KMS-11 (cell line): ENCODE measurements around the gene TPST1.
"Not testable (repeated sequence)": the region's sequence is repeated elsewhere in the genome, so short reads cannot be mapped to it uniquely, and the experiment has no call there.

Experiments
- H2AFZ ChIP-seq: fragments of 200-600 bp; sonication (generic); 2 replicates; pipeline ENCODE4 v1.6.1; 2016; ENCODE audit warnings: antibody characterized with exemption, mixed run types, low read depth
- H3K27ac ChIP-seq: fragments of 200-600 bp; sonication (generic); 2 replicates; pipeline ENCODE4 v1.6.1; 2016; ENCODE audit warnings: mild to moderate bottlenecking, mixed run types
- H3K27me3 ChIP-seq: fragments of 200-600 bp; sonication (generic); 2 replicates; pipeline ENCODE4 v1.6.1; 2017; ENCODE audit warnings: mild to moderate bottlenecking, low read depth, mixed run types, moderate library complexity; ENCODE audit not compliant: insufficient read depth
- H3K36me3 ChIP-seq: fragments of 200-600 bp; sonication (generic); 2 replicates; pipeline ENCODE4 v1.6.1; 2017; ENCODE audit warnings: mild to moderate bottlenecking, mixed run types; ENCODE audit not compliant: insufficient read depth
- H3K4me1 ChIP-seq: fragments of 200-600 bp; sonication (generic); 2 replicates; pipeline ENCODE4 v1.6.1; 2016; ENCODE audit warnings: mild to moderate bottlenecking, low read depth, mixed run types; ENCODE audit not compliant: poor library complexity, severe bottlenecking
- H3K4me2 ChIP-seq: fragments of 200-600 bp; sonication (generic); 2 replicates; pipeline ENCODE4 v1.7.0; 2016; ENCODE audit warnings: mild to moderate bottlenecking, mixed run types
- H3K4me3 ChIP-seq: fragments of 200-600 bp; sonication (generic); IDR thresholded peaks from 2 replicates; pipeline ENCODE4 v1.6.1; 2017; ENCODE audit warnings: low read depth, low read length, mixed read lengths; ENCODE audit not compliant: insufficient read depth
- H3K79me2 ChIP-seq: fragments of 200-600 bp; sonication (generic); 2 replicates; pipeline ENCODE4 v1.6.1; 2016; ENCODE audit warnings: low read depth, mixed run types; ENCODE audit not compliant: insufficient read depth
- H3K9ac ChIP-seq: fragments of 200-600 bp; sonication (generic); 2 replicates; pipeline ENCODE4 v1.6.1; 2016; ENCODE audit warnings: mild to moderate bottlenecking, mixed run types
- H4K20me1 ChIP-seq: fragments of 200-600 bp; sonication (generic); 2 replicates; pipeline ENCODE4 v1.6.1; 2016; ENCODE audit warnings: mild to moderate bottlenecking, mixed run types; ENCODE audit not compliant: insufficient read depth
- CTCF ChIP-seq: fragments of 200-600 bp; sonication (generic); conservative IDR thresholded peaks from 2 replicates; pipeline ENCODE4 v1.6.1; 2017; ENCODE audit warnings: low read depth, mild to moderate bottlenecking, antibody characterized with exemption, low read length, moderate library complexity, mixed read lengths

Gene TPST1

DNA sequence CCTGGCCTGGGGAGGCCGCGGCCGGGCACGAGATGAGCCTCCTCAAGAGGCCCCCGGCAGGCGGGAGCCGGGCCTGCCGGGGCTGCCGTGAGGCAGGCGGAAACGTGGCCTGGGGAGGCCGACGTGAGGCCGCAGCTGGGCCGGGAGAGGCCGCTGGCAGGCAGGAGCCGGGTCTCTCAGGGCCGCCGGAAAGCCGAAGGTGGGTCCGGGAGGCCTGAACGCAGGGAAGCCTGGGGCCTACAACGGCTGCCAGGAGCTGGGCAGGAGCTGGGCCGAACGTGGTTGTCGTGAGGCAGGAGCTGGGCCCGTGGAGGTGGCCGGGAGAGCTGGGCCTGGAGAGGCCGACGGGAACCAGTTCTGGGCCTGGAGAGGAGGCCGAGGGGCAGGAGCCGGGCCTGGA, 171.9 kb downstream of the TPST1 start:
- Histone ChIP-seq H3K27ac (no peak overlapping the region), H3K4me1 (no peaks in the 10 kb centered on the region), H3K4me2 (no peak overlapping the region), H4K20me1 (no peaks in the 10 kb centered on the region), H3K4me3 (no peak overlapping the region), H3K9ac (no peak overlapping the region), H3K27me3 (no peaks in the 10 kb centered on the region), H3K36me3 (no peaks in the 10 kb centered on the region), H3K79me2 (no peaks in the 10 kb centered on the region), H2AFZ (no peak overlapping the region)
- no peak for TF ChIP-seq CTCF

GRCh38 chr7:66377714-66378113, 172.6 kb downstream of the TPST1 start:
- Histone ChIP-seq H4K20me1 (no peaks in the 10 kb centered on the region), H3K4me1 (no peaks in the 10 kb centered on the region), H3K4me3 (no peak overlapping the region), H3K4me2 (no peak overlapping the region), H3K27me3 (no peaks in the 10 kb centered on the region), H3K9ac (no peak overlapping the region), H3K36me3 (no peaks in the 10 kb centered on the region), H3K79me2 (no peaks in the 10 kb centered on the region), H3K27ac (no peak overlapping the region), H2AFZ (no peak overlapping the region)
- no peak for TF ChIP-seq CTCF

- H3K9ac ChIP-seq: no peak overlapping the region
- H3K4me3 ChIP-seq: no peak overlapping the region
- no peak overlapping the region for H2AFZ ChIP-seq
- H3K27ac ChIP-seq: no peak overlapping the region
- TF ChIP-seq CTCF: no peak
- H3K4me2 ChIP-seq: no peak overlapping the region
- no peaks in the 10 kb centered on the region for H3K4me1 ChIP-seq
- no peaks in the 10 kb centered on the region for H3K79me2 ChIP-seq
- H3K36me3 ChIP-seq: no peaks in the 10 kb centered on the region
- no peaks in the 10 kb centered on the region for H3K27me3 ChIP-seq
- H4K20me1 ChIP-seq: no peaks in the 10 kb centered on the region
These were observed 174.5 kb downstream of the TPST1 start for GRCh38 chr7:66379542-66380160.

- Histone ChIP-seq H2AFZ (no peak overlapping the region), H4K20me1 (no peaks in the 10 kb centered on the region), H3K9ac (no peak overlapping the region), H3K27ac (no peak overlapping the region), H3K36me3 (no peaks in the 10 kb centered on the region), H3K4me1 (no peaks in the 10 kb centered on the region), H3K4me3 (no peak overlapping the region), H3K79me2 (no peaks in the 10 kb centered on the region), H3K27me3 (no peaks in the 10 kb centered on the region), H3K4me2 (no peak overlapping the region)
- no peak for TF ChIP-seq CTCF
These were observed 175.2 kb downstream of the TPST1 start for GRCh38 chr7:66380272-66380888.

DNA sequence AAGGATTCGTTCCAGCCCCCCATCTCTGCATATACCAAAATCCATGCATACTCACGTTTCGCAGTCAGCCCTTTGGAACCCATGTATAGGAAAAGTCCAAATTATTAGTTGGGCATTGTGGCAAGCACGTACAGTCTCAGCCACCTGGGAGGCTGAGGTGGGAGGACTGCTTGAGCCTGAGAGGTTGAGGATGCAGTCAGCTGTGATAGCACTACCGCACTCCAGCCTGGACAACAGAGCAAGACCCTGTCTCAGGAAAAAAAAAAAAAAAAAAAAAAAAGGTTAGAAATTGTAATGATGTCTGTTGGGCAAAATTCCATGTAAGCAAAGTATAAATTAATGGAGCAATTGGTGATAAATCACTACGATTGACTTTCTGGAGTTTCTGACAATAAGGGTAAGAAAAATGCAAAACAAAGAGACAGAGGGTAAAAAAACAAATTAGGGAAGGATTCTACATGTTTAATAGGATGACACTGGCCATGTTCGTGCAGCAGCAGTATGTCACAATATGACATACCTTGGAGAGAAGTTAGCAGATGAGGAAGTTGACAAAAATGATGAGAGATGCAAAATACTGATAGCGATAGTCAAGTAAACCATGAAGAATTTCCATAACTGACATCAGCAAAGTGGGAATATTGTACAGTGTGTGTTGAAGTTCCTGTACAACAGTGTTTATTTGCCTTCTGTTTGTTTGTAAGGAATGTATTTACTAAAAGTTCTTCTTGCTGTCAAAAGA, 177.2 kb downstream of the TPST1 start:
- H3K27ac ChIP-seq, H3K36me3 ChIP-seq, H4K20me1 ChIP-seq, H2AFZ ChIP-seq, H3K4me3 ChIP-seq, H3K4me2 ChIP-seq, H3K9ac ChIP-seq, H3K79me2 ChIP-seq, H3K4me1 ChIP-seq, H3K27me3 ChIP-seq: not testable (repeated sequence)

- not testable (repeated sequence) for H2AFZ ChIP-seq, H3K4me2 ChIP-seq, H3K27ac ChIP-seq, H3K4me1 ChIP-seq, H3K36me3 ChIP-seq, H3K79me2 ChIP-seq, H3K4me3 ChIP-seq, H4K20me1 ChIP-seq, H3K27me3 ChIP-seq, H3K9ac ChIP-seq
These were observed 180.2 kb downstream of the TPST1 start for GRCh38 chr7:66385191-66385905.
